GM23248 (cell line): ENCODE measurements around the gene RASD2.

Experiments
- EZH2 ChIP-seq: fragments of 200-600 bp; sonication (generic); IDR thresholded peaks from 2 replicates; pipeline ENCODE4 v1.6.1; 2018; ENCODE audit warnings: antibody characterized with exemption, mild to moderate bottlenecking; ENCODE audit not compliant: insufficient read depth, poor library complexity, severe bottlenecking
- EZH2phosphoT487 ChIP-seq: fragments of 200-600 bp; sonication (generic); IDR thresholded peaks from 2 replicates; pipeline ENCODE4 v1.6.1; 2018; ENCODE audit warnings: antibody characterized with exemption, moderate library complexity, mild to moderate bottlenecking, low read depth; ENCODE audit not compliant: insufficient read depth

DNA sequence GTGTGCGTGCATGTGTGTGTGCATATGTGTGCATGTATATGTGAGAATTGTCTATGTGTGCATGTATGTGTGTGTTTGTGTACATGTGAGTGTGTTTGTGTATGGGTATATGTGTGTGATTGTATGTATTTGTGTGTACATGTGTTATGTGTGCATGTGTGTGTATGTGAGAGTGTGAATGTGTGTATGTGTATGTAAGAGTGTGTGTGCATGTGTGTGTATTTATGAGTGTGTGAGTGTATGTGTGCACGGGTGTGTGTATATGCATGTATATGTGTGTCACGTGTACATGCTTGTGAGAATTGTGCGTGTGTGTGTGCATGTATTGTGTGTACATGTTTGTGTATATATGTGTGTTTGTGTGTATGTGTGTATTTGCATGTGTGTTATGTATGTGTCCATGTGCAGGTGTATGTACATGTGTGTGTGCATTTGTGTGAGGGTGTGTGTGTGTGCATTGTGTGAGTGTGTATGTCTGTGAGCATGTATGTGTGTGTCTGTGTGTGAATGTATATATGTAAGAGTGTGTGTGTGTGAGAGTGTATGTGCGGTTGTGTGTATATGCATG, 60.5 kb downstream of the RASD2 start:
- TF ChIP-seq EZH2phosphoT487, result no peak
- no peak for TF ChIP-seq EZH2
